Endometrial microvascular endothelial cells (primary cell): ENCODE results near the gene ALDH3B2. TPM values are rescaled to one million over a fixed set of nuclear protein-coding genes. Genes with fewer than 3 reads are reported as not detected.
"Not testable (repeated sequence)": the region's sequence is repeated elsewhere in the genome, so short reads cannot be mapped to it uniquely, and the experiment has no call there.

Experiments used
- in situ Hi-C: cut with HindIII; loops from 2 replicates; pipeline ENCODE4 v1.10.0; 2017; ENCODE audit warnings: low sequenced_read_pairs, low pct_unique_long_range_greater_than_20kb; ENCODE audit errors: inconsistent ontology term
- total RNA-seq: library from RNA; depleted of rRNA; stranded (reverse); fragments of >200 nt; gene quantifications from one replicate; pipeline ENCODE4 v1.2.3, GENCODE V29; 2015; ENCODE audit errors: inconsistent ontology term

The ALDH3B2 gene
- total RNA-seq, 1 donor from 2014 or later = not detected

DNA sequence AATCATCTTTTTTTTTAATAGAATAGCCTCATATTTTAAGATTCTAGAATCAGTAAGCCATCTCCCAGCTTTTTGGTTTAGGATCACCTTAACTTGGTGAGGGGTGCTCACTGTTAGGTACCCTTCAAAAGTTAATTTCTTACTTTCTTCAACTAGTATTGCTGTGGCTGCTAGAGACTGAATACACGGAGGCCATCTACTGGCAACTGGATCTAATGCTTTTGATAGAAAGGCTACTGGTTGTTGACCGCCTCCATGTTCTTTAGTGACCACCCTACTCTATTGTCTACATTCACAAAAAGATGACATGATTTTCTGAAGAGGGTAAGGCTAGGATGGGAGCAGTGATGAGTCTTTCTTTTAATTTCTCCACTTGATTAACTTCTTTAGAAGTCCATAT, 16.7 kb upstream of the ALDH3B2 start:
- in situ Hi-C loops = no loop called here

DNA sequence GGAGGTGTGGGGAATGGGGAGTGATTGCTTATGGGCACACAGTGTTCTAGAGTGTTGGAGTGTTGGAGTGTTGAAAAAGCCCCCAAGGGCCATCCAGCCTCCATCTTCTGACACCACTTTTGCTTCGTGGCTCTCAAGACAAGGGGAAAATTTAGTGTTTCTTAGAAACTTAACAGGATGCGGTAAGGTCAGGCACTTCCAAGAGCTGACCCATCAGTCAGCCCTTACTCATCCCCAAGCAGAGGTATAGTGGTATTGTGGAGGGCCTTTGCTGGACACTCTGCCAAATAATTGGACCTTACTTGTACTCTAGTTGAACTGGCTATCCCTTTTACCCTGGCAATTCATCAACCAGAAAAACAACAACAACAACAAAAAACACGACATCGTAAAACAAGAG, 14.8 kb upstream of the ALDH3B2 start:
- in situ Hi-C loops = no loop called here

DNA sequence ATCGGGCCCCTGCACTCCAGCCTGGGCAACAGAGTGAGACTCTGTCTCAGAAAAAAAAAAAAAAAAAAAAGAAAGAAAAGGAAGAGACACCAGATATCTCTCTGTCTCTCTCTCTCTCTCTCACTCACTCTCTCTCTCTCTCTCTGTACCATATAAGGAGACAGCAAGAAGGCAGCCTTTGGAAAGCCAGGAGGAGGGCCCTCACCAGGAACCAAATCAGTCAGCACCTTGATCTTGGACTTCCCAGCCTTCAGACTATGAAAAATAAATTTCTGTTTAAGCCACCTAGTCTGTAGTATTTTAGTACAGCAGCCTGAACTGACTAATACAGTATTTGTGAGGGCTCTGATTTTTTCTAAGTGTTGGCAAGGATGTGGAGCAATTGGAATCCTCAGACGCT, 13.6 kb upstream of the ALDH3B2 start:
- in situ Hi-C loops = no loop called here

DNA sequence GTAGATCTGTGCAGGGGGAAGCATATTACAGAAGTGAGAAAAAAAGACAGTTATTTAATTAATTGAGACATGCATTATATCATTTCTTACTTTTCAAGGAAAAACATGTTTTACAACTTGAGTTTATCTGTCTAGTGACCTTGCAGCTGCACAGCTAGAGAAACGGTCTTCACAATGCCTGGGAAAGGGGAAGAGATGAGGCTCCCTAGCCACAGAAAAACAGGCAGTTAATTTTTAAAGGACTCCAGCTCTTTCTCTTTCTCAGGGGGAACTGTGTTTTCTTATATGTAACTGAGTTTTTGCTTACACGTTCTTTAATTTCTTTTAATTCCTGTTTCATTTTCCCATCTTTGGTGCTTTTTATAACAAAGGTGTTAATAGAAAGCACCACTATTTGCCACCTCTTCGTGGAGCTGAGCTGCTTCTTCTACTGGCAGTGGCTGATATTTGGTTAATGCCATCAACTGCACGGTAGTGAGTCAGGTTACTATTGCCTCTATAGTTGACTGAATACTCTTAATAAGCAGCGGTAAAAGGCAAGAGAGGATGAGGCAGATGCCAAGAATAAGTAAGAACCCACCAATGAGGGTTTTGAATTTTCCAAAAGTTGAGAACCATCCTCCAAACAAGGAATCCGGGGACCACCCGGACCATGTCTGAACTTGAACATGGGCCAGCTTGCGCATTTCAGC, 11.4 kb upstream of the ALDH3B2 start:
- in situ Hi-C loops = not testable (repeated sequence)

DNA sequence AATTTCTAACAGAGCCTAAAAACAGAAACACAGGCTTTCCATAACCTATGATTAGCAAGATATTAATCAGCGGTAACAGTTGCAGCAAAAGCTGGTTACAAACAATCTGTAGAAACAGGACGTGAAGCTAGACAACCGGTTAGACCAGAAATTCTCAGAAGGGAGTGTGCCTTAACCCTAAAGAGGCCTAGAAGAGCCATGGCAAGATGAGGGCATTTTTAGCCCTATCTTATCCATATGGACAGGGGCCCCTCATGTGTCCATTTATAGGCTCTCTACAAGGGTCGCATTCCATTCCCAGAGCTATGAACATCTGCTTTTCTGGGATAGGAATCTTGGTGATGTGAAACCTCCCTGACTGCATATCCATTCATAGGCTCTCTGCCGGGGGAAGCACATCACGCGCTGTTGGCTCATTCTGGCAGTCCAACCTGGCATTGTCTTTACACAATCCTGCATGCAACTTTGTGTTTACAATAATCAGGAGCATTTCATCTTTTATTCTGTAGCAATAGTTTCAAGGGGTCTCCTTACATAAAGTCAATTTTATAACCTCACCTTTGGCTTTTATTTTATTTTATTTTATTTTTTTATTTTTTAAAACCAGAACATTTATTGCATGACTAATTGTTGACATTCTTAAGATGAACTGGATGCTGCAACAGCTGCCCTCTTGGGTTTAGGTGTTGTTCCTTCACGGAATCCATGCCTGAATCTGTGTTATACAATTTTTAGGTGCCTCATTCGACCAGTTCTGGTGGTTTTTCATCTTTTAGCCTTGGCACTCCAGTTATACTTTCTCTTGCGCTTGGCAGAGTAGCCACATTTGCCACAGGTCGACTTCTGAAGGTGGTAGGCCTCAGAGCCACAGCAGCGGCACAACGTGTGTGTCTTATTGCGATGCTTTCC, 8.0 kb upstream of the ALDH3B2 start:
- in situ Hi-C loops = not testable (repeated sequence)

DNA sequence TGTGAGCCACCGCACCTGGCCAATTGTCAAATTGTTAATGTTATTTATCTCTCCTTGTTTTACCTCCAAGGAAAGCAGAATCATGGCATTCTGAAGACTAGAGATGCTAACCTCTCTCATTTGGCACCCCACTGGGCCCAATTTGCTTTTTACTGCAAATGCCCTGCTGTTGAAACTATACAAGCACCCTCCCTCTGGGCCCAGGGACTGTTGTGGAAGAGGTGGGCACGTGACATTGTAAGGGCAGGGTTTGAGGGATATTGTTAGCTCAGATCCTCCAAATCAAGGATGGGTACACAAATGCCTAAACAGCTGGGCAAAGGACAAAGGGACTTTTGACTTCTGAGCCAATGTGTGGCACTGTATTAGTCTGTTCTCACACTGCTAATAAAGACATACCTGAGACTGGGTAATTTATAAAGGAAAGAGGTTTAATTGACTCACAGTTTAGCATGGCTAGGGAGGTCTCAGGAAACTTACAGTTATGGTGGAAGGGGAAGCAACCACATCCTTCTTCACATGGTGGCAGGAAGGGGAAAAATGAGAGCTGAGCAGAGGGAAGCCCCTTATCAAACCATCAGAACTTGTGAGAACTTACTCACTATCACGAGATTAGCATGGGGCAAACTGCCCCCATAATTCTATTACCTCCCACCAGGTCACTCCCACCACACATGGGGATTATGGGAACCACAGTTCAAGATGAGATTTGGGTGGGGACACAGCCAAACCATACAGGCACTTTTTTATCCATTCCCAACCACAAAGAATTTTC, 6.5 kb upstream of the ALDH3B2 start:
- in situ Hi-C loops = no loop called here

DNA sequence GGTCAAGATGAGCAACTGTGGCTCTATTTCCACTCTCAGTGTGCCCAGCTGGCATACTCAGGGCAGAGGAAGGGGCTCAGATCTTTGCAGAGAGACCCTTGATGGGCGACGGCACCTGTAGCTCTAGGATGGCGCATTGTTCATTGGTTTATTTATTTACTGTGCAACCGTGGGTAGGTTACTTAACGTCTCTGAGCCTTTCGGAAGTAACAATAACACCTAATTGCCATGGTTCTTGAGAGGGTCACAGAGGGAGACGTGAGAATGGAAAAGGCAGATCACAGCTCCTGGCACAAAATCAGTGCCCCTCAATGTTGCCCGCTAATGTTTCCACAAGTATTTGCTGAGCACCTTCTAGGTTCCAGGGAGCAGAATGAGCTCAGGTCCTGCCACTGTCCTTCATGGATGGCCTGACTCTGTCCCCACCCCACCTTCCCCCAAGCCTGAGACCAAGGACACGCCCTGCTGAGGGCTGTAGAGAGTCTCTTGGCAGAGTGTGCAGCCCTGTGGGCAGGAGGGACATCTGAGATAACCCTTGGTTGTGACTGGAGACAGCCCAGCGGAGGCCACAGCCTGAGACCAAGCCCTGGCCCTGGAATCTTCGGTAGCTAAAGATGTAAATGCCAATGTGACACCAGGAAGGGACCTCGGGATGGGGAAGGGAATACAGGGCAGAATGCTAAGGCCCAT, 780 bp upstream of the ALDH3B2 start:
- in situ Hi-C loops = no loop called here

DNA sequence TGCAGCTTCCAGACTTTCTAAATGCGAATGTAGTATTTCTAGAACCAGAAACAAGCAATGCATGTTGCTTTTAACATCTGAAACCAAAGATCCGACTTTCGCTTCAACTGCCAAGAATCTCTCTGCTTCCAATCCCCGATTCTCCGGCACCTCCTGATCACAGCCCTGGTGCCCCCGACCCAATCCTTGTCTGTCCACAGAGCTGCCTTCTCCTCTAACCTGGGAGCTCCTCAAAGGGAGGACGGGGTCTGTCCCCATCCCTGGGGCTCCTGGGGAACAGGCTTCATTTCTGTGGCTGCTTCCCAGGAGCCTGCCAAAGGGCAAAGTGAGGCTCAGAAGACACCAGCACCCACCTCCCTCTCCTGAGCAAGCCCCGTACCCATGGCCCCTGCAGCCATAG, 521 bp downstream of the ALDH3B2 start:
- in situ Hi-C loops = no loop called here

DNA sequence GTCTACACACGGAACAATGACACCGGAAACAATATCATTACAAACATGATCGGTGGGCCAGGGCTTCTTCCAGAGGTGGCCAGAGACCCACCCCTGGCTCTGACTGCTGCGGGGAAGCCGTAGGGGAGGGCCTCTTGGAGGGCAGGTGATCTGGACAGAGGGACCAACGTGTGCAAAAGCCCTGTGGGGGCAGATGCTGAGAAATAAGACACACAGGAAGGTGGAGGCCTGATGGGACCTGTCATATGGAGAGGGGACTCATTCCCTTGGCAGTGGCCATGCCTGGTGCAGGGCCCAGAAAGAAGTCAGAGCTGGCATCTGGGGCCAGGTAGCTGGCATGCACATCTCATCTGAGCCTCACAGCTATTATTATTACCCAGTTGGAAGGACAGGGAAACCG, 1.1 kb downstream of the ALDH3B2 start:
- in situ Hi-C loops = no loop called here

DNA sequence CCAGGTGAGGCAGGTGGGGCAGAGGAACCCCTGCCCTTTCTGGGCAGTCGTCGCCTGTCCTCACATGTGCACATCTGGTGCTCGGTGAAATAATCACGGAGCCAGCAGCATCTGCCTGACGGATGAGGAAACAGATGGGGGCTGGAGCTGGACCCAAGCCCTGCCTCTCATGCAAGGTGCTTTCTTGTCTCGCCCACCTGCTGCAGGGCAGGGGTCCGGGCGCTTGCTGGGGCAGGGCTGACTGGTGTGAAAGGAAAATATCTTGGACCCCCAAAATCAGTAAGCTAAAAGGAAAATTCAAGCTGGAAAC, 3.3 kb downstream of the ALDH3B2 start:
- in situ Hi-C loops = no loop called here

DNA sequence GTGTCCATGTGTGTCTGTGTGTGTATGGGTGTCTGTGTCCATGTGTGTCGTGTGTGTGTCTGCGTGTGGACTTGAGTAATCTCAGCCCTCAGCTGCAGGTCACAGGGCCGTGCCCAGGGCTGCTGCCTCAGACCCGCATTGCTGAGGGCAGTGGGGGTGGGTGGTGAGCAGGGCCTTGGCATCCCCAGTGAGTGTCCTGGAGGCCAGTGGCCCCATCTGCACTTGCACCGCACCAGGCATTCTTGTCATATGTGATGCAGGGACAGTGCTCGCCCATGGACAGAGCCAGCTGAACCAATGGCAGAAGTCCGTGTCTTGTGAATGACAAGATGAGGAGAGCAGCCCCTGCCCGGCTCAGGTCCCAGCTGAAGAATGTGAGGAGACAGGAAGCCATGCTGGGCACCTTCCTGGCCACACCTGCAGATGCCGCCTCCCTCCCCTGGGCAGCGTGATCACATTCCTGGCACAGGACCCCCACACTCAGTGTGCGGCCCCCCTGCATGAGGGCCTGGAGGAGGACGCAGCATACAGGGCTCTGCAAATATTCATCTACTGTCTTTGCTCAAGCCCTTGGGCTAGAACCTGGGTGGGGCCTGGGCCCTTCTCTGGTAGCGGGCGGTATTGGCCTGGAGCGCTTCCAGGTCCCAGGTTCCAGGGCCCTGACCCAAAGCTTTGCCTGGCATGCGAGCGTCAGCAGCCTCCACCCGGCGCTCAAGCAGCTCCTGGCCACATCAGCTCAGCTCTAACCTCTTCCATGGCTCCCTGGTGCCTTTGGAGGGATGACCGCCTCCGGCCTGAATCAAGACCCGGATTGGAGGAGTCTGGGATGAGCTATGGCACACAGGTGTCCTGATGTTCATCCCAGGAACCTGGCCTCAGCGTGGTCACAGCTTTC, 3.9 kb downstream of the ALDH3B2 start:
- in situ Hi-C loops = no loop called here

DNA sequence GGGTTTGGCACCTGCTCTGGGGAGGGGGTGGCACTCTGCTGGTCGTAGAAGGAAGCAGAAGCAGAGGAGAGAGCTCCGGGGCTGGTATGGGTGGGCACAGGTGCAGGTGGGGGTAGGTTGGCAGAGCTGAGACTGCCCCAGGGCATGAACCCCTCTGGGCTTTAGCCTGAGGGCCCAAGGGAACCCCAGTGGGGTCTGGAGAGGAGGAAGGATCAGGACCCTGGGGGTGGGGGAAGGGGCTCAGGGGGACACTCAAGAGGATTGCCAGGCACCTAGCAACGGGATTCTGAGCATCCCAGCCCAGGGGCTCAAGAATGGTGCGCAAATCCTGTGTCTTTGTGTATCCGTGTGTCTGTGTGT, 6.3 kb downstream of the ALDH3B2 start:
- in situ Hi-C loops = no loop called here

DNA sequence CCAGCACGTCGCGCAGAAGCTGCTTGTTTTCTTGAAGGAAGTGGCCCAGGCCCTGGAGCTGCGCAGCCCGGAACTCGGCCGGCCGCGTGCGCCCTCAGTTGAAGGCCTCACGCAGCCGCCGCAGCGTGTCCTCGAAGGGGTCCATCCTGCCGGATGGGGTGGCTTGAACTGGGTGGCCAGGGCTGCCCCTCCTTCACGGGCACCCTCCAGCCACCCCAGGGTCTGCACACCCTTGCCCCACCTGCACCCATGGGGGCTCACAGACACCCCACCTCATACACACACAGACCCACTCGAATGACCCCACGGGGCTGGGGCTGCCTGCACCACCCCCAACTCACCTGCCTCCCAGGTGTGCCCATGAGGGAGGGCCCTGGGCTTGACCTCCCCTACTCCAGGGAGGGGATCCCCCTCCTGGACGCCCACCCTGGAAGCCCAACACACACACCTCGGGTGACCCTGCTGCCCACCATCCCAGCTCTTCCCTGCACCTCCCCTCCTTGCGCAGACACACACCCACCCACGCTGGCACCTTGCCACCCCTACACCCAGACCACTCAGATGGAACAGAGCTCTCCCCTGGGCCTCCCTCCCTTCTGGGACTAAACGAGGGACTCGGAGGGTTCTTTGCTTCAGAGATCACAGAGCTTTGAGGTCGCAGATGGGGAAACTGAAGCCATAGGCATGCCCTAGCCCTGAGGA, 6.8 kb downstream of the ALDH3B2 start:
- in situ Hi-C loops = no loop called here

DNA sequence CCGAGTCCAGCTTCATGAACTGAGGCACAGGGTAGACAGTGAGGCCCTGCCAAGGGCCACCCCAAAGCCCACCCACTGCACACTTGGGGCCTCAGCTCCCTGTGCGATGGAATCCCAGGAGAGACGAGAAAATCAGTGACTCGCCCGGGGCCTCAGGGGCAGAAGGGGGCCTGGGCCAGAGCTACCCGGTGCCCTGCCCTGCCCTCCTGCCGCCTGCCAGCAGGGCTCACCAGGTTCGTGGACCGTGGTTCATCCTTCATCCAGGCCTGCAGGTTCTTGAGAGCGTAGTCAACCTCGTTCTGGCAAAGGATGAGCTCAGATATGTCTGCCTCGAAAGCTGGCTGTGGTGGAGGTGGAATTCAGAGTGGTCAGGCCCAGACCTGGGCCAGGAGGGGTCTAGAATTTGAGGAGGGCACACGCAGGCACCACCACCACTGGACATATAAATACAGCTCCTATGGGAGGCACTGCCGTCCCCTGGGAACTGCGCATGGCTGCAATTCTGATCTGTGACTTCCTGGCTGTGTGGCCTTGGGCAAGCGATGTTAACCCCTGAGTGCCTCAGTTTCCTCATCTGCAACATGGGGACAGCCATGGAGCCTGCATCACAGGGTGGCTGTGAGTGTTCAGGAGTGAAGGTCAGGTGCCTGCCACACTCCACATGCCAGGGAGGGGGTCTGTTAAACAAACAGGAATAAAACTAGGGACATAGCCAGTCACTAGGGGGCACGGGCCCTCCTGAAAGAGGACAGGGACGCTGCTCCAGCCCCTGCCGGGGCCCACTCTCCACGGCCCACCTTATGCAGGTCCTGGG, 7.5 kb downstream of the ALDH3B2 start:
- in situ Hi-C loops = no loop called here

DNA sequence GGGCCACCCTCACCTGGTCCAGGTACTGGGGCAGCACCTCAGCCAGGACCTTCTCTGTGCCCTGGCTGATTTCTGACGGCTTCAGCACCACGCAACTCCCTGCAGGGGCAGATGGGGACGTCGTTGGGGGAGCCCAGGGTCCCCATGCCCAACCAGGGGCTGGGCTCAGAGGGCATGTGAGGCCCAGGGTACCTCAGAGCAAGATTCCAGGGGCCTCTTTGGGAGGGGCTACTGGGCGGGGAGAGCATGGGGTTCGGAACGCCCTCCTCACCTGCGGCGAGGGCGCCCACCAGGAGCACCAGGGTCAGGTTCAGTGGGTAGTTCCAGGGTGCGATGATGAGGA, 8.1 kb downstream of the ALDH3B2 start:
- in situ Hi-C loops = no loop called here

DNA sequence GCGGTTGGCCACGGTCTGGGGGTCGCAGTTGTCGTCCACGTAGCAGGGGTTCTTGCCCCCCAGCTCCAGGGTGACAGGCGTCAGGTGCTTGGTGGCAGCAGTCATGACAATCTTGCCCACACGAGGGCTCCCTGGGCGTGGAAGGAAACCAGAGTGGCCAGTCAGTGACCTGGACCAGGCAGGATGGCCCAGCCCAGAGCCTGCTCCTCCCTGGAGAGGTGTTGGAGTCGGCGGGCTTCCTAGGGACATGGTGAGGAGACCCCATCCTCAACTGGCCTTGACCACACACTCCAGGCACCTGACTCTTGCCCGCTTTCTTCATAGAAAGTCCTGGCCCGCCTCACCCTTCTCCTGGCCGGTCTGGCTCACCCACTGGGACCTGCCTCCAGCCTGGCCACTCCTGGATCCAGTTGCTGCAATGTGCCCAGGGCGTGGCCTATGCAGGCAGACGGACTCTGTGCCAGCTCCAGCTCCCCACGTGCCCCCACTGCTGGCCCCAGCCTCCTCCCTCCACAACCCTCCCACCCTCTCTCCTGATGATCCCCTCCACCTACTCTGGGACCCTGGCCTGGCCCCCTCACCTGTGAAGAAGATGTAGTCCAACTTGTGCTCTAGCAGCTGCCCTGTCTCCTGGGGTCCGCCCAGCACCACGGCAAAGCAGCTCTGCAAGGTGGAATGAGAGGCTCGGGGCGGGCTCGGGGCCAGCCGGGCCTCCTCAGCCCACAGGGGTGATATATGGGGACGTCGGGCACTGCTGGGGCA, 8.7 kb downstream of the ALDH3B2 start:
- in situ Hi-C loops = no loop called here
